IMR-90 (cell line): ENCODE results near the gene SYAP1. TPM values are rescaled to one million over a fixed set of nuclear protein-coding genes. Genes with fewer than 3 reads are reported as not detected.
A peak's percentile ranks its signal among the peaks of the same experiment; 100 is the strongest.

Experiments
- ATAC-seq: fragments of 200-7000 bp; cut with Tn5 transposase; 2 replicates; pipeline ENCODE4 v1.9.1; 2020; ENCODE audit warnings: low read depth, mild to moderate bottlenecking, moderate library complexity
- BruUV-seq: library from RNA; stranded (reverse); fragments of 400-500 nt; replicated peaks from 2 replicates; lab custom pipeline; 2021; lab: Mats Ljungman, UMichigan
- CTCF ChIA-PET: fragments of 300-600 bp; formaldehyde crosslinking; extraction: SDS; loops from one replicate; lab custom pipeline; 2021; ENCODE audit warnings: antibody characterized with exemption; lab: Yijun Ruan, JAX
- POLR2A ChIA-PET: fragments of 300-600 bp; sonication (Branson Sonifier 250); formaldehyde crosslinking; loops from one replicate; lab custom pipeline; 2022; ENCODE audit warnings: antibody characterized with exemption; ENCODE audit not compliant: unreplicated experiment; lab: Charles Lee
- DNase-seq: peaks from one replicate; pipeline ENCODE4 v3.0.0; 2013
- H2AFZ ChIP-seq: replicated peaks from 2 replicates; pipeline ENCODE3; 2013; ENCODE audit warnings: low read length, mild to moderate bottlenecking; ENCODE audit not compliant: poor library complexity
- H2AK5ac ChIP-seq: 2 replicates; pipeline ENCODE4 v1.6.1; 2013; ENCODE audit warnings: low read depth, low read length, inconsistent platforms
- H2AK9ac ChIP-seq: replicated peaks from 2 replicates; pipeline ENCODE3; 2013; ENCODE audit warnings: mild to moderate bottlenecking, low read depth, low read length, moderate library complexity; ENCODE audit not compliant: poor library complexity
- H2BK120ac ChIP-seq: 2 replicates; pipeline ENCODE4 v1.6.1; 2013; ENCODE audit warnings: low read depth, low read length, inconsistent platforms
- H2BK15ac ChIP-seq: 3 replicates; pipeline ENCODE4 v1.6.1; 2013; ENCODE audit warnings: low read depth, low read length, inconsistent platforms
- H2BK20ac ChIP-seq: 2 replicates; pipeline ENCODE4 v1.6.1; 2013; ENCODE audit warnings: low read depth, mild to moderate bottlenecking, inconsistent platforms, low read length, moderate library complexity
- H2BK5ac ChIP-seq: 2 replicates; pipeline ENCODE4 v1.6.1; 2013; ENCODE audit warnings: mild to moderate bottlenecking, low read depth, low read length, inconsistent platforms; ENCODE audit not compliant: poor library complexity, severe bottlenecking
- H3K14ac ChIP-seq: replicated peaks from 2 replicates; pipeline ENCODE4 v1.6.1; 2013; ENCODE audit warnings: low read depth, low read length, inconsistent platforms
- H3K18ac ChIP-seq: 2 replicates; pipeline ENCODE4 v1.6.1; 2013; ENCODE audit warnings: low read depth, low read length, control low read depth
- H3K23ac ChIP-seq: 2 replicates; pipeline ENCODE4 v1.6.1; 2013; ENCODE audit warnings: low read depth, low read length, inconsistent platforms
- H3K27ac ChIP-seq: 2 replicates; pipeline ENCODE4 v1.5.1; 2013; ENCODE audit warnings: mild to moderate bottlenecking, control low read depth, low read length; ENCODE audit not compliant: insufficient read depth
- H3K27me3 ChIP-seq: 2 replicates; pipeline ENCODE4 v1.6.1; 2013; ENCODE audit warnings: low read length; ENCODE audit not compliant: control insufficient read depth, insufficient read depth
- H3K36me3 ChIP-seq: 2 replicates; pipeline ENCODE4 v1.6.1; 2013; ENCODE audit warnings: low read length, mixed read lengths; ENCODE audit not compliant: control insufficient read depth, insufficient read depth
- H3K4ac ChIP-seq: 2 replicates; pipeline ENCODE4 v1.6.1; 2013; ENCODE audit warnings: low read depth, low read length, inconsistent platforms
- H3K4me1 ChIP-seq: 2 replicates; pipeline ENCODE4 v1.6.1; 2013; ENCODE audit warnings: low read length, mixed read lengths; ENCODE audit not compliant: control insufficient read depth, insufficient read depth
- H3K4me2 ChIP-seq: 2 replicates; pipeline ENCODE4 v1.6.1; 2013; ENCODE audit warnings: low read depth, mild to moderate bottlenecking, control low read depth, low read length, moderate library complexity
- H3K4me3 ChIP-seq: 2 replicates; pipeline ENCODE4 v1.5.1; 2013; ENCODE audit warnings: low read depth, mild to moderate bottlenecking, control low read depth, low read length, moderate library complexity; ENCODE audit not compliant: insufficient read depth
- H3K56ac ChIP-seq: 2 replicates; pipeline ENCODE4 v1.6.1; 2013; ENCODE audit warnings: low read length, inconsistent platforms; ENCODE audit not compliant: insufficient read depth; ENCODE audit errors: extremely low read depth
- H3K79me1 ChIP-seq, 2 experiments: 2 replicates each; pipeline ENCODE4 v1.6.1; 2013; ENCODE audit warnings: low read length in 2 of 2, inconsistent platforms in 1 of 2, low read depth in 1 of 2
- H3K9ac ChIP-seq: 2 replicates; pipeline ENCODE4 v1.6.1; 2013; ENCODE audit warnings: low read depth, low read length, control low read depth
- H3K9me1 ChIP-seq: 2 replicates; pipeline ENCODE4 v1.6.1; 2013; ENCODE audit warnings: low read length, inconsistent platforms; ENCODE audit not compliant: insufficient read depth
- H3K9me3 ChIP-seq: 2 replicates; pipeline ENCODE4 v1.6.1; 2013; ENCODE audit warnings: low read length; ENCODE audit not compliant: control insufficient read depth, insufficient read depth
- H4K20me1 ChIP-seq: 2 replicates; pipeline ENCODE4 v1.6.1; 2013; ENCODE audit warnings: low read length, inconsistent platforms; ENCODE audit not compliant: insufficient read depth
- H4K5ac ChIP-seq: 2 replicates; pipeline ENCODE4 v1.6.1; 2013; ENCODE audit warnings: mild to moderate bottlenecking, low read depth, low read length, control low read depth
- H4K8ac ChIP-seq, 2 experiments: 2 replicates each; pipeline ENCODE4 v1.6.1; 2013; ENCODE audit warnings: low read depth in 2 of 2, low read length in 2 of 2, control low read depth in 1 of 2, inconsistent platforms in 1 of 2
- H4K91ac ChIP-seq: 2 replicates; pipeline ENCODE4 v1.6.1; 2013; ENCODE audit warnings: low read depth, low read length, inconsistent platforms; ENCODE audit not compliant: insufficient read depth
- BHLHE40 ChIP-seq: fragments of 150-350 bp; IDR thresholded peaks from 2 replicates; pipeline ENCODE4 v1.6.1; 2016; ENCODE audit warnings: mild to moderate bottlenecking, low read depth, low read length
- MAFK ChIP-seq: IDR thresholded peaks from 2 replicates; pipeline ENCODE4 v1.6.1; 2012; ENCODE audit warnings: low read depth, low read length, improper control_type of control experiment
- NFE2L2 ChIP-seq: fragments of 150-350 bp; IDR thresholded peaks from 2 replicates; pipeline ENCODE4 v1.6.1; 2016; ENCODE audit warnings: low read depth, mild to moderate bottlenecking, low read length
- POLR2A ChIP-seq: IDR thresholded peaks from 2 replicates; pipeline ENCODE4 v1.6.1; 2012; ENCODE audit warnings: mild to moderate bottlenecking, low read depth, low read length
- RAD21 ChIP-seq: IDR thresholded peaks from 2 replicates; pipeline ENCODE4 v1.6.1; 2012; ENCODE audit warnings: low read length, improper control_type of control experiment
- RCOR1 ChIP-seq: IDR thresholded peaks from 2 replicates; pipeline ENCODE4 v1.6.1; 2012; ENCODE audit warnings: mild to moderate bottlenecking, low read length, improper control_type of control experiment; ENCODE audit not compliant: insufficient replicate concordance
- RFX5 ChIP-seq: IDR thresholded peaks from 2 replicates; pipeline ENCODE4 v1.8.0; 2012; ENCODE audit warnings: low read depth, mild to moderate bottlenecking, low read length, moderate library complexity
- SMC3 ChIP-seq: fragments of 150-350 bp; IDR thresholded peaks from 2 replicates; pipeline ENCODE4 v1.6.1; 2016; ENCODE audit warnings: low read depth, mild to moderate bottlenecking, antibody characterized with exemption, low read length, moderate library complexity
- WGBS, 2 experiments: methylation state at CpG; one replicate each; pipeline versions ENCODE4 v1.1.5 to v1.1.7; 2013; ENCODE audit warnings: missing lambda C conversion rate in 2 of 2; ENCODE audit not compliant: insufficient read length in 1 of 2; ENCODE audit errors: extremely low coverage in 2 of 2; 5-methylcytosine and 5-hydroxymethylcytosine counted together
- dilution Hi-C: fragments of 300-500 bp; cut with HindIII; formaldehyde crosslinking; loops from one replicate; pipeline ENCODE4 v1.14.3; 2018; ENCODE audit warnings: low sequenced_read_pairs; ENCODE audit not compliant: unreplicated experiment
- in situ Hi-C: fragments of 300-500 bp; cut with MboI; formaldehyde crosslinking; loops from 3 replicates; pipeline ENCODE4 v1.14.3; 2019; ENCODE audit warnings: low sequenced_read_pairs, inconsistent platforms, mixed read lengths
- intact Hi-C: fragments of 100-400 bp; cut with micrococcal nuclease; formaldehyde crosslinking; loops from 2 replicates; pipeline ENCODE4 v1.10.0; 2022
- polyA plus RNA-seq, 3 experiments: library from polyadenylated mRNA; depleted of rRNA; stranded (reverse); fragments of >200 nt; gene quantifications; 2 replicates each; pipeline ENCODE4 v1.2.3, GENCODE V29; 2012; ENCODE audit warnings: low replicate concordance in 1 of 3
- total RNA-seq: library from RNA; depleted of rRNA; stranded (reverse); fragments of >200 nt; gene quantifications from 2 replicates; pipeline ENCODE4 v1.2.3, GENCODE V29; 2012

SYAP1 gene
- total and polyA plus RNA-seq, 2 of the 4 experiments (the other 2 are of a cell fraction), result 17.7 to 35.0 TPM

GRCh38 chrX:16722481-16722880 is 3.1 kb downstream of the SYAP1 start:
- no peak overlapping the region for H2AFZ ChIP-seq
- H3K23ac ChIP-seq, result no peak overlapping the region
- H3K4me3 ChIP-seq, result no peak overlapping the region
- H3K9me1 ChIP-seq, result peaks cover 9% of the 10 kb centered on the region
- H2AK9ac ChIP-seq, result no peak overlapping the region
- intact Hi-C loops, result no loop called here
- CTCF ChIA-PET, result no interaction called here
- H3K4me1 ChIP-seq, result peaks cover 4% of the 10 kb centered on the region; the same call in 1 of the 2 replicates
- peaks cover 48% of the 10 kb centered on the region for H4K20me1 ChIP-seq
- H3K36me3 ChIP-seq, result no peaks in the 10 kb centered on the region
- H3K9ac ChIP-seq, result no peak overlapping the region
- DNase-seq, result peak; percentile 15
- no CpG with 5 or more reads among the region's 4 CpGs for WGBS, 2 experiments
- dilution Hi-C loops, result no loop called here
- no peak overlapping the region; the same call in 1 of the 2 replicates for H3K18ac ChIP-seq
- H3K4ac ChIP-seq, result no peak overlapping the region
- no peak overlapping the region for H2BK20ac ChIP-seq
- H3K14ac ChIP-seq, result no peak overlapping the region
- H2BK15ac ChIP-seq, result no peak overlapping the region
- no TSS peak for BruUV-seq
- no peak overlapping the region for H4K91ac ChIP-seq
- H3K27me3 ChIP-seq, result no peaks in the 10 kb centered on the region
- ATAC-seq, result no peak
- TF ChIP-seq SMC3 (no peak), POLR2A (no peak), RCOR1 (no peak), NFE2L2 (no peak), BHLHE40 (no peak), RAD21 (no peak), MAFK (no peak), RFX5 (no peak)
- H4K5ac ChIP-seq, result no peak overlapping the region
- H3K56ac ChIP-seq, result no peak overlapping the region
- peaks cover 6 to 37% of the 10 kb centered on the region in 2 experiments; a peak in 3 of 4 replicates for H3K79me1 ChIP-seq
- H4K8ac ChIP-seq, result no peak overlapping the region
- POLR2A ChIA-PET, result interaction anchor here (0.5 kb wide), 1 partner anchor 19 kb away, joined by 3 read pairs; no protein-coding TSS in a partner anchor
- H3K27ac ChIP-seq, result peak overlapping the region; percentile 23; the same call in 1 of the 2 replicates
- H3K9me3 ChIP-seq, result no peaks in the 10 kb centered on the region
- H2AK5ac ChIP-seq, result no peak overlapping the region
- H3K4me2 ChIP-seq, result peak overlapping the region; percentile 48
- H2BK5ac ChIP-seq, result peak overlapping the region; percentile 46
- in situ Hi-C loops, result no loop called here
- H2BK120ac ChIP-seq, result no peak overlapping the region
